ENCODE data around the gene APOA4.
"Not testable (repeated sequence)": the region's sequence is repeated elsewhere in the genome, so short reads cannot be mapped to it uniquely, and the experiment has no call there.

Gene APOA4

GRCh38 chr11:116847612-116848011 lies 24.5 kb upstream of the APOA4 start:
- no peak for DNase-seq

- DNase-seq = no peak
Measured at GRCh38 chr11:116844722-116845121, 21.6 kb upstream of the APOA4 start.

- no peak for DNase-seq
Measured at GRCh38 chr11:116843661-116844060, 20.6 kb upstream of the APOA4 start.

- no peak for DNase-seq
Measured at GRCh38 chr11:116842909-116843308, 19.8 kb upstream of the APOA4 start.

GRCh38 chr11:116842117-116842516 lies 19.0 kb upstream of the APOA4 start:
- DNase-seq = no peak

GRCh38 chr11:116840746-116841296 lies 17.7 kb upstream of the APOA4 start:
- DNase-seq = no peak

- peak; percentile 29 for DNase-seq
Measured at GRCh38 chr11:116840224-116840745, 17.2 kb upstream of the APOA4 start.

- DNase-seq = no peak
Measured at GRCh38 chr11:116838321-116839084, 15.4 kb upstream of the APOA4 start.

- DNase-seq = peak; percentile 32
Measured at GRCh38 chr11:116837231-116838091, 14.4 kb upstream of the APOA4 start, which contains the start of gene APOA1. TSS of gene APOA1 (minus strand) at chr11:116837622. CDS start at chr11:116837387, 235 bp downstream.

GRCh38 chr11:116836632-116836991 lies 13.5 kb upstream of the APOA4 start:
- no peak for DNase-seq

- DNase-seq = peak; percentile 93
Measured at GRCh38 chr11:116835791-116836631, 12.9 kb upstream of the APOA4 start.

GRCh38 chr11:116835042-116835772 lies 12.1 kb upstream of the APOA4 start:
- no peak for DNase-seq

- not testable (repeated sequence) for DNase-seq
Measured at GRCh38 chr11:116834535-116835041, 11.5 kb upstream of the APOA4 start.

GRCh38 chr11:116833816-116834534 lies 10.9 kb upstream of the APOA4 start:
- no peak for DNase-seq

- no peak for DNase-seq
Measured at GRCh38 chr11:116833491-116833815, 10.3 kb upstream of the APOA4 start.

- DNase-seq = no peak
Measured at GRCh38 chr11:116832350-116833290, 9.5 kb upstream of the APOA4 start.

GRCh38 chr11:116831790-116832349 lies 8.8 kb upstream of the APOA4 start:
- DNase-seq = no peak

- DNase-seq = no peak
Measured at GRCh38 chr11:116830184-116830912, 7.2 kb upstream of the APOA4 start.

Data from fibroblast of skin of scalp (primary cell).